Posterior cingulate gyrus (tissue), 11 donors: ENCODE measurements around the gene BTRC.
"Not testable (repeated sequence)": the region's sequence is repeated elsewhere in the genome, so short reads cannot be mapped to it uniquely, and the experiment has no call there.

Experiments
- DNase-seq, 10 donors: peaks; one replicate each; pipeline versions ENCODE4 v3.0.0 to v3.0.0-alpha.2; 2020 to 2021; ENCODE audit warnings: mixed read lengths in 3 of 10
- intact Hi-C: fragments of 100-400 bp; cut with DNase I; formaldehyde crosslinking; loops from one replicate; pipeline ENCODE4 v1.15.1; 2023

Gene BTRC

GRCh38 chr10:101353692-101354327 is at the start of gene BTRC:
Gene BTRC (plus strand): TSS chr10:101354165. CDS start chr10:101354181, 16 bp downstream.
- peak; percentile 95 to 100 (median 97) for DNase-seq
- intact Hi-C loops: loop anchor here (5.0 kb wide), 1 partner anchor 62 kb away; no protein-coding TSS in a partner anchor

- peak in 1 of 10 donors; percentile 79 for DNase-seq
- intact Hi-C loops: no loop called here
These were observed 49.6 kb upstream of the BTRC start for GRCh38 chr10:101304316-101304715.

- intact Hi-C loops: no loop called here
- peak in 2 of 10 donors; percentile 63 to 64 for DNase-seq
These were observed 48.4 kb upstream of the BTRC start for GRCh38 chr10:101305320-101306241.

- intact Hi-C loops: no loop called here
These were observed 45.9 kb upstream of the BTRC start for GRCh38 chr10:101308051-101308450.

GRCh38 chr10:101310529-101311184 is 43.3 kb upstream of the BTRC start:
- DNase-seq: peak in 3 of 10 donors; percentile 76 to 84 (median 81)
- intact Hi-C loops: no loop called here

More at GRCh38 chr10:101308051-101308450, 45.9 kb upstream of the BTRC start:
- DNase-seq: no peak

- intact Hi-C loops: no loop called here
- peak in 8 of 10 donors; percentile 38 to 92 (median 64) for DNase-seq
These were observed 42.5 kb upstream of the BTRC start for GRCh38 chr10:101311185-101312066.

- peak in 8 of 10 donors; percentile 41 to 91 (median 70) for DNase-seq
- intact Hi-C loops: no loop called here
These were observed 34.6 kb upstream of the BTRC start for GRCh38 chr10:101319241-101319915.

- DNase-seq: peak in 3 of 10 donors; percentile 20 to 49 (median 32)
- intact Hi-C loops: no loop called here
These were observed 32.9 kb upstream of the BTRC start for GRCh38 chr10:101321073-101321472.

GRCh38 chr10:101322266-101323108 is 31.5 kb upstream of the BTRC start:
- DNase-seq: peak in 3 of 10 donors; percentile 11 to 66 (median 35)
- intact Hi-C loops: no loop called here

GRCh38 chr10:101323495-101323894 is 30.5 kb upstream of the BTRC start:
- intact Hi-C loops: no loop called here
- DNase-seq: peak in 2 of 10 donors; percentile 17 to 21

GRCh38 chr10:101327454-101327853 is 26.5 kb upstream of the BTRC start:
- intact Hi-C loops: not testable (repeated sequence)
- DNase-seq: peak in 1 of 10 donors; percentile 43

- intact Hi-C loops: no loop called here
- peak in 2 of 10 donors; percentile 6 to 21 for DNase-seq
These were observed 24.5 kb upstream of the BTRC start for GRCh38 chr10:101329341-101330032.

GRCh38 chr10:101330231-101330630 is 23.7 kb upstream of the BTRC start:
- intact Hi-C loops: no loop called here
- no peak for DNase-seq

GRCh38 chr10:101330631-101331225 is 23.2 kb upstream of the BTRC start:
- peak in 5 of 10 donors; percentile 14 to 67 (median 20) for DNase-seq
- intact Hi-C loops: no loop called here

GRCh38 chr10:101331956-101332355 is 22.0 kb upstream of the BTRC start:
- DNase-seq: no peak
- intact Hi-C loops: no loop called here

GRCh38 chr10:101334259-101334658 is 19.7 kb upstream of the BTRC start:
- DNase-seq, intact Hi-C loops: not testable (repeated sequence)

- DNase-seq: no peak
- intact Hi-C loops: no loop called here
These were observed 17.6 kb upstream of the BTRC start for GRCh38 chr10:101336382-101336781.
